HK-2 (cell line): Measurements from ENCODE around the gene GABRG2.
"Not testable (repeated sequence)": the region's sequence is repeated elsewhere in the genome, so short reads cannot be mapped to it uniquely, and the experiment has no call there.

Experiments used
- DNase-seq: peaks from one replicate; pipeline ENCODE4 v3.0.0-alpha.2; 2018; ENCODE audit not compliant: unreplicated experiment

GABRG2 gene

DNA sequence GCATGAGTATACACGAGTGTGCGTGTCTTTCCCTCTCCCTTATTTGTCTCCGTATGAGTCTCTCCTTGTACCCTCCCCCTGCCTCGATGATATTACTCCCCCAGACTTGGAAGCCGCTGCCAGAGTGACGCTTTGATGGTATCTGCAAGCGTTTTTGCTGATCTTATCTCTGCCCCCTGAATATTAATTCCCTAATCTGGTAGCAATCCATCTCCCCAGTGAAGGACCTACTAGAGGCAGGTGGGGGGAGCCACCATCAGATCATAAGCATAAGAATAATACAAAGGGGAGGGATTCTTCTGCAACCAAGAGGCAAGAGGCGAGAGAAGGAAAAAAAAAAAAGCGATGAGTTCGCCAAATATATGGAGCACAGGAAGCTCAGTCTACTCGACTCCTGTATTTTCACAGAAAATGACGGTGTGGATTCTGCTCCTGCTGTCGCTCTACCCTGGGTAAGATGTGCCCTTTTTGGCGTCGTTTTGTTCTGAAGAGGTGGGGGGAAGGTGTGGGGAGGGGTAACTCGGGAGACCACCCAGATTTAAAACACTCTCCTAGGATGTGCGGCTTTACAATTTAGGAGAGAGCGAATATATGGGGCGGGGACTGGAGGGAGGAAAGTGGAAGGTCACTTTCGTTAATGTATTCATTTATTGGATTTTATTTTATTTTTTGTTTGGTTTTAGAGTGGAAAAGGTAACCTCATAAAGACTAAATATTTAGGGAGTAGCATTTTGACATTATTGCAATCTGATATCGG, at the start of gene GABRG2:
GABRG2 (plus strand) TSS at position 119 of the 757 bp plus-strand sequence; CDS start at position 346, 227 bp downstream.
- DNase-seq = no peak

DNA sequence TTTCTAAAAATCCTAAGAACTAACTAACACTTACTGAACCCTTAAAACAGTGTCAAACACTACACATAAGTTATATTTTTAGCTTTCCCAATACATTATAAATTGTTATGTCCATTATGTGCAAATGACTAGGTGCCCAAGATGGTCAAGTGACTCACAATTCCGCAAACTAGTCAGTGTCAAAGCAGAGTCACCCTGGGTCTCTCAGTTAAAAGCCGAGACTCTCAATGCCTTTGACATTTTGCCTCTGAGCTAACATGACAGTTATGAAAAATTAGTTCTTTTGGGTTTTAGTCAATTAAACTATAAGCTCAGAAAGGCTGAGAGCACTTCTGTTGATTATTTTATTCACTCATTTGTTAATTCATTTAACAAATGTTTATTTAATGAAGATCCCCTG, 42.3 kb upstream of the GABRG2 start:
- no peak for DNase-seq

DNA sequence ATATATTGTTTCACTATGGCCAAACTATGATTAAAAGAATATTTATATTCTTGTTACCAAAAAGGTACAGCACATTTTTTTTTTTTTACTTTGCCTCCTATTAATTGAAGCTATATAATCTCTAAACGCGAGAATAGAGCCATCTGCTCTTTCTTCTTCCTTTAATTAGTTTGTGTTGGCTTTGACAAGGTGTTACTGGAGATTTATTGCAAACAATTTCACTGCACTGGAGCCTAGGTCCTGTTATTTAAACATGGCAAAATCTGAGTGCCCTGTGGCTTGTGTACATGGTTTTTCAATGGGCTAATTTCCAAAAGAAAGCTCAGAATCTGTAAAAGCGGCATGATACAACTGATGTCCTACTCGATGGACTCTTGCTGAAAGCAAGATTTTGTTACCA, 40.8 kb upstream of the GABRG2 start:
- DNase-seq = no peak

DNA sequence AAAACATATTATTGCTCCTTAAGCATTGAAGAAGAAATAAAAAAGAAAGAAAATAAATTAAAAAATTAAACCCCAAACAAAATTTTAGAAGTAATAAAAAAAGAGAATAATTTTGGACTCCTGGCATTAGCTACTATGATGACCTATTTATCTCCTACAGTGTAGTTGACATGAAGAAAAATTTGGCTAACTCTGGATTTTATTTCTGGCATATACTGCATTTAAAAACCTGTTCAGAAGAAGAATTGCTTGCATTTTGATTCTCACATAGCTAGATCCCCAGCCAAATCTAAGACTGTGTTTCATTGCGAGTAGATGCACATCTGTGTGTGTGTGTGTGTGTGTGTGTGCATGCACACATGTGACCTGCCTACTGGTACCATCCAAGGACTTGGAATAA, 30.1 kb upstream of the GABRG2 start:
- no peak for DNase-seq

DNA sequence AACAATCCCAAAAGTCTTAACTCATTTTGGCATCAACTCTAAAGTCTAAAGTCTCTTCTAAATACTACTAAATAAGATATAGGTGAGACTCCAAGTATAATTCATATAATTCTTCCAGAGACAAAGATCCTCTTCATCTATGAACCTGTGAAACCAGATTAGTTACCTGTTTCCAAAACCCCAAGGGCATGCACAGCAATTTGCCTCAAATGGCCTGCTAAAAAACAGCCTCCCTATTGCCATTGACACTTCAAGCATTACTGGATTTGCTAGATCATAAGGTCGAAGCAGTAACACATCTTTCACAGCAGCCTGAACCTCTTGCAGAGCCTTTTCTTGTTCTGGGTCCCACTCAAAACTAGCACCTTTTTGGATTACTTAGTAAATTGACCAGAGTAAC, 20.3 kb upstream of the GABRG2 start:
- no peak for DNase-seq

DNA sequence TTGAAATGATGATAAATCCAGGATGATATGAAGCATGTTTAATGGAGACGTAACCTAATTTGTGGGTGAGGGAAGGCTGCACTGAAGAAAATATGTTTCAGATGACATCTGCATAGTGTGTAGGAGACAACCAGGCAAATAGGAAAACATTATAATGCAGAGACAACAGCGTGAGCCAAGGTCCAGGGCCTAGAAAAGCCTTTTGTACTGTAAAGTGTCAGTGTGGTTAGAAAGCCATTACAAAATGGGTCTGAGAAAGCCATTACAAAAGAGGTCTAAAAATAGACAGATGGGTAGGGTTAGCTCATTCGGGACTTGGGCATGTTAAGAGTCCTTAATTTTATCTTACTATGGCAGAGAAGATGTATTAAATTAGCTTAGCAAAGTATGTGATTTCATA, 14.9 kb upstream of the GABRG2 start:
- DNase-seq = no peak

DNA sequence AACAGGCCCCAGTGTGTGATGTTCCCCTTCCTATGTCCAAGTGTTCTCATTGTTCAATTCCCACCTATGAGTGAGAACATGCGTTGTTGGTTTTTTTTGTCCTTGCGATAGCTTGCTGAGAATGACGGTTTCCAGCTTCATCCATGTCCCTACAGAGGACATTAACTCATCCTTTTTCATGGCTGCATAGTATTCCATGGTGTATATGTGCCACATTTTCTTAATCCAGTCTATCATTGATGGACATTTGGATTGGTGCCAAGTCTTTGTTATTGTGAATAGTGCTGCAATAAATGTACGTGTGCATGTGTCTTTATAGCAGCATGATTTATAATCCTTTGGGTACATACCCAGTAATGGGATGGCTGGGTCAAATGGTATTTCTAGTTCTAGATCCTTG, 12.5 kb upstream of the GABRG2 start:
- not testable (repeated sequence) for DNase-seq

DNA sequence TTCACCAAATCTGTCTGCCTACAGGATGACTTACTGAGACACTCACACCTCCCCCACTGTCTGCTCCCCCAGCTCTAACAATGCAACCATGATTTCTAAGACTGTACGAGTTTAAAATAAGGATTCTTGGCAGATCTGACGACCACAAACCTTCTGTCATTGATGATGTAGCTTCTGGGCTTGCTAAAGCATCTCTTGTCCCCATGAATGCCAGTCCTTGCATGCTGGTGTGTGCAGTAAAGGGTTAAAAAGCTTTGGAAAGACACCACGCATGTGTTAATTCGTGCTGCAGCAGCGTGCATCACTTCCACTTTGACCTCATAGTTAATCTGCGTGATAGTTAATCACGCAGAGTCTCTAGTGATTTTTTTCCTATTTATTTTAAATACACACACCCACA, 411 bp upstream of the GABRG2 start:
- DNase-seq = no peak

DNA sequence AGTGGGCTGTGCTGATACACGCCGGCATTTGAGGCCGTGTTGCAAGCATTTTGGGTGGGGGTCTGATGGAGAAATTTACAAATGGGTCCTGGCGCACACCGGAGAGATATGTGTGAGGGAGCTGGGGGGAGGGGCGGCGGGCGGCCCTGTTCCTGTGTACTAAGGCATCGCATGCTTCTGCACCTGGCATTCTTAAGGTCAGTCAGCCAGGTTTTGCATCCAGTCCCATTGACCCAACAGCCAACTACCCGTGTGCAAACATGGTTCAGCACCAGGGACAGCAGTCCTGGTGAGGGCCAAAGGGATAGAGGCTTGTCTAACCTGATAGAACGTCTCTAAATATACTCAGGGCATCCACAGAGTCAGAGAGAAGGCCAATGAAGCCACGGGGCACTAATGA, 839 bp downstream of the GABRG2 start:
- DNase-seq = peak; percentile 17

DNA sequence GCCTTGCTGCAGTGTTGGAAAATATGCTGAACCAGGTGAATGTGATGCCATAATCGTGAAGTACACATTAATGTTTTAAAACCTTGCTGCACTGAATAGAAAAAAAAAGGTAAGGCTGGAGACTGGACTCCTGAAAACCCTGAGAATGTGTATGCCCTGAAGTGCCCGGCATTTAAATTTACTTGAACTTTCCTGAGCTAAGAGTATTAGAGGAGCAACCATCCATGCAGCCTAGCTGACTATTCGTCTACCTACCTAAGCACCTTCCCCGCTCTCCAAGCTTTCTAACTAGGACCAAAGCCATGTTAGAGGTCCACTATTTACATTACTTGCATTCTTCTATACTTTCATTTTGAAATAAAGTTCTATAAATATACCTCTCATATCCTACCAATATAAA, 1.4 kb downstream of the GABRG2 start:
- DNase-seq = no peak

DNA sequence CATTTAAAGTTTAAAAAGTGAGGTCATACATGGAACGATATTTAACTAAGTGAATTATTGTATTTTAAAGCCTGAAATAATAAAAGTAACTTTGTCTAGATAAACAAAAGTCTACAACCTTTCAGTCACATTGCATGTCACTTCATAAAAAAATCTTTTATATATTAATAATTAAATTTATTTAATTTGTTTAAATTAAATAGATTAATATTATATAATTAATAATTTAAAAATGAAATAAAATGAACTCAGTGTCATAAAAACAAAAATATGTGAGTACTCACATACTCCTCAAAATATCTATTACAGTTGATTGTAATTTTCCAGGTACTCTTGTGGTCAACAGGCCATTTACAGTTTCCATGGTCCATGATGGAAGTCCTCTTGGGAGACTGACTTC, 11.2 kb downstream of the GABRG2 start:
- no peak for DNase-seq

DNA sequence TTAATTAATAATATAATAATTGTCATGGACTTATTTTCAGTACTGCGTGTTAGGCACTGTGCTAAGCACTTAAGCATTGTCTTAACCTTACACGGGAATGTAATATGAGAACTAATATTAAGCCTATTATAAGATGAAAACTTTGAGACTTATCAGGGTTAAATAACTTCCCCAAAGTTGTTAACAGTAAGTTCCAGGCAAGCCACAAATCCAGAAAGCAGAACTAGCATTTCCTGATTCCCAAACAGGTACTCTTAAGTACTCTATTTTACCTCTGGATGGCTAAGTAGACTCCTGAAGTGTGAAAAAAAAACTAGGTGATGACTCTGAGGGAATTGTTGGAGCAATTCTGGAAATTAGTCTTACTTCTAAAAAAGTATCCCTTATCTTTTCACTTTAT, 23.8 kb downstream of the GABRG2 start:
- no peak for DNase-seq

DNA sequence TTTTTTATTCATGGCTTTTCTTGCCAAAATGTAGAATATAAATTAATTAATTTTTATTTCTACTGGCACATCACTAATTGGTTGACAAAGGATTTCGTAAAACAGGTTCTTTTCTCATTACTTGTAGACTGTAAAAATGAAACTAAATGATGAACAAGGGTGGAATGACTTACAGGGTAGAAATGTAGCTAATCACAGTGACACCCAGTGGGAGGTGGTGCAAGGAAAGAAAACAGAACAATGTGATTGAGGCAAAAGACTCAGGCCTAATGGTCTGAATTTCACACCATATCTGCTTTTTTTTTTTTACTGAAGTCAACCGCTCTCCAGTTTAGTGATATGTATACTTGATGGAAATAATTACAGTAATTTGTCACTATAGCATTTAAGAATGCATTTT, 28.9 kb downstream of the GABRG2 start:
- no peak for DNase-seq

DNA sequence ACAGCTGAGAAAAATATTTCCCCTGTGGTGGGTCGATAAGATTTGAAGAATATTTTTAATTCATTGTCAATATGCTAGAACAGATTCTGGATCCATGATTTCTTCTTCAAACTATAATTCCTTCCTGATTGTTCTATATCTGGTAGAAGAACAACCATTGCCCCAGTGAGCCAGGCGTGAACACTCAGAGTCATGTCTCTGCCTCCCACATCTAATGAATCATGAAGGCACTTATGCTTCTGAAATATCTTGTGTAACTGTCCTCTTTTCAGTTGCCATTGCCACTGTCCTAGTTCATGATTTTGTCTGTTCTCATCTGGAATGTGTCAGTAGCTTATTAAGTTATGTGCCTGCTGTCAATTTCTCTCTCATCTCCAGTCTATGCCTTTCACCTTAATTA, 40.0 kb downstream of the GABRG2 start:
- DNase-seq = no peak

DNA sequence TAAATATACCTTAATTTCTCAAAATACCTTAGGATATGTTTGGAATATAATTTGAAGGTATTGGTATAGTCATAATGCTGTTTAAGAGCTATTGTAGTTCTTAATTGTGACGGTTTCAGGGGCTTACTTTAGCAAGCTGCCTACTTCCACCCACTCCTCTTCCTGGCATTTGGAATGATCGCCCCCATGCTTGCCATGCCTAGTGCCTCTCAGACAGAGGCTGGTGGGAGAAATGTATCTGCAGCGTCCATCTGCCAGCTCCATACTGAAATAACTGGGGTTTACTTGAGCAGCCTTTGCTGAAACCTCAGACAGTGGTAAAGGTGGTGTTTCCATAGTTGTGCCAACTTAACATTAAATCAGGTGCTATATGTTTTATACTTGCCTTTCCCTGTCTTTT, 52.2 kb downstream of the GABRG2 start:
- DNase-seq = no peak

DNA sequence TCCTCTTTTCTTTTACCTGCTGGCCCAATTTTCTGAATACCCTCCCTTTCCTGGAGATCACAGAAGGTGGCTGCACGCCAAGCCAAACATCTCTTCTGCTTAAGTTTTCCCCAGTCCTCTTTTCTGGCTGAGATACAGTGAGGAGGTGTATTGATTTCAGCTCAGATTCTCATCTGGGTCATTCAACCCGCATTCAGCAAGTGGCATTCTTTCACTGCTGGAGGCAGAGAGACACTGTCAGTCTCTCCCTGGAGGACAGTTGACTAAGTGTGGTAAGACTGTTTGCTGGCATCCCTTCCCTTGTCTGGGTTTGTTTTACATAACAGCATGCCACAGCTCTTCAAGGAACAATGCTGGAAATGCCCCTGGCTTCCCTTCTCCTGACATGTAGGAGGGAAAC, 60.5 kb downstream of the GABRG2 start:
- no peak for DNase-seq

DNA sequence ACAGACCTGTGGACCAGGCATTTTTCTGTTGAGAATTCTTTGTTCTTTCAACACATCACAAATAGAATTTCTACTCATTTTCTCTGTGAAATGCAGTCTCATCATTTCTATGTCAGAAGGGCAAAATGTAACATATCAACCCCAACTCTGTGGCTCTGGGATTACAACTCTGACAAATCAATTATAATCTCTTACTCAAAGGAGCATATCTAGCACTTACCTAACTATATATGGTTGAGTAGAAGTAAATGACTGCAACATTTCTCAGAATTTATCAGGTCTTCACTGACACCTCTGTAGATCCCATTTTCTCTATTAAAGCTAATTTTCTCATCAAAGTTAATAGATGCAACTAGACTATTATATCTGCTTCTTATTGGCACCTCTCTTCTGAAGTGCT, 64.8 kb downstream of the GABRG2 start:
- DNase-seq = no peak

DNA sequence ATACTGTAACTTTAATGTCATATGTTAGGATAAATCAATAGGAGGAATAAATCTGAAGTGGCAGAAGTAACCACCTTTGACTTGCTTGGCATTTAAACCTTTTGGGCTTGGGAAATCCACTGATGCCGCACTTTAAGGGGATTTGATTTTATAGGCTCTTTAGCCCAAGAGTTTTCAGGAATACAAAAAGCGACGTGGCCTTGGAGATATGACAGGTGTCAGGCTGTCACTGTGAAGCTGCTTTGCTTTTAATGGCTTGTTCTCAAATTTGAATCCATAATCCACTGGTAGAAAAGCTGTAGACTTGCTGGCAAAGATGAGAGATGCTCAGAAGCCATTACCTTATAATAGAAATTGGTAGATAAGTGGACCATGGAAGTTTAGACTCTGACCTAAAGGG, 71.6 kb downstream of the GABRG2 start:
- DNase-seq = no peak

DNA sequence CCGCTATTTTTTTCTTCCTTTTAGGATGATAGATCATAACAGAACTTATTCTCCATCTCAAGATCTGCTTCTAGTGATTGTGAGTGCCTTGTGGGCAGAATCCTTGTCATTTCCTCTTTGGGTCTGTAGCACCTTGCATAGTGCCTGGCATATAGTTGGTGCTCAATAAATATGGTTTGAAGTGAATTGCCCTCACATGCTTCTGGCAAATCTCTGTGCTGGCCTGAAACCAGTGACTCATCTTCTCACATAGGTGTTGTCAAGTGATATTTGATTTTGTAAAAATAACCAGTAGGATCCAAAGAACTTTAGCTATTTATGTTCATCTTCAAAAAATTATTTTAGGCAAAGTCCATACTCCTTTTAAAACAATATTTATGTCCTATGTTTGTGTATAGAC, 86.7 kb downstream of the GABRG2 start:
- no peak for DNase-seq

DNA sequence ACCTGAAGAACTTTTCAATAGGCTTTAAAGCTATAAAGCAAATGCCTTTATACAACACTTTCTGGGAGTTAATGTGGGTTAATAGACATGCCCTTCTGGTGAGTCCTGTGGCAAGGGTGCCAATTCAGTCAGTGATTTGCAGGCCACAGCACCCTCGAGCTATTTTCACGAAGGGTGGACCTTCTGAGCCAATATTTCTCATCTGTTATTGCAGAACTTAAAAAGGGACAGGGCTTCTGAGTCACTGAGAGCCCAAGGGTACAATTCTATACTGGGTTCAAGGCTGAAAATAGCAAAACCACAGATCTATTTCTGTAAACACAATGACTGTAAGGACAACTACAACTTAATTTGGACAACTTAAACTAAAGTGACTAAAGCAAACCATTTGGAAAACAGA, 92.8 kb downstream of the GABRG2 start:
- no peak for DNase-seq

DNA sequence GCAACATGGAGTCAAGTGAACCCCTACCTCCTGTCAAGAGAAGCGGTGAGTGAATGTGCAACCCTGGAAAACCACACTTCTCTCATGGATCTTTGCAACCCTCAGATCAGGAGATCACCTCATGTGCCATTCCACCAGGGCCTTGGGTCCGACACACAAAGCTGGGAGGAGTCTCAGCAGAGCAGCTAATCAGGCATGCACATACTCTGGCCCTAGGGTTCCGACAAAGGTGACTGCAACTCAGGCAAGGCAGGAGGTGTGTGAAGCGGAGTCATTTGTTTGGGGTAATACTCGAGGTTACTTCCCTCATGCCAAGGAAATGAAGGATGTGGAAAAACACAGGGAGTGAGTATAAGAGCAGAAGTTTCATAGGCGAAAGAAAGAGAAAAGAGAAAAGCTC, 96.1 kb downstream of the GABRG2 start:
- DNase-seq = no peak

DNA sequence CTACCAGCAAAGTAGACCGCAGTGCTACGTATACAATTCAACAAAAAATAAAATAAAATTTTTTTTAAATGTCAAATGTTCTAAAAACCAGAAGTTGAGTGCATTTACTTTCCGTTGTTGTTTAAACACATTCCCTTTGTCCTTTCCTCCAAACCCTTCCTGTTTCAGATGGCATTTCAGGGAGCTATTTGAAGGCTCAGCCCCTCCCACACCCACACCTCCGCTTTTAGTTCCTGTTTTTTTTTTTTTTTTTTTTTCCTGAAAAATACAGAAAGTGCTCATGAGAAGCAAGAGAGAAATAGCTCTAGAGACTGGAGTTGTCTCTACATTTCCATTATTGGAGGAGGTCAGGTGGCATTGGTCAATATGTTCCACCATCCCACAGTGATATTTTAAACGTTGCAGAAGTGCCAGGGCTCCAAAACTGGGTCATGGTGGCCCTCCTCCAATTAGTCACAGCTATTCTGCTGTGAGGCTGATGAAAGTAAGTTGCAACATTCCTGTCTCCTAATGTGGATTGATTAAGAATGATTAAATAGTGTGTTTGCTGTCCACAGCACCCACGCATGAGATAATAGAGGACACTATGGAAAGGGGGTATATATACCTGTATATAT, 106.9 kb downstream of the GABRG2 start:
- DNase-seq = no peak

DNA sequence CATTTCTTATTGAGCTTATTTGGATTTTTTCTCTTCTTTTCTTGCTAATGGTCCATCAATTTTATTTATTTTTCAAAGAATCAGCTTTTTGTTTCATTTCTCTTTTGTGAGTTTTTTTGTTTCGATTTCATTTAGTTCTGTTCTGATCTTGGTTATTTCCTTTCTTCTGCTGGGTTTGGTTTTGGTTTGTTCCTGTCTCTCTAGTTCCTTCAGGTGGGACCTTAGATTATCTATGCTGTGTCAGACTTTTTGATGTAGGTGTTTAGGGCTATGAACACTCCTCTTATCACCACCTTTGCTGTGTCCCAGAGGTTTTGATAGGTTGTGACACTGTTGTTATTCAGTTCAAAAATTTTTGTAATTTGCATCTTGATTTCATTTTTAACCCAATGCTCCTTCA, 119.8 kb downstream of the GABRG2 start:
- no peak for DNase-seq

DNA sequence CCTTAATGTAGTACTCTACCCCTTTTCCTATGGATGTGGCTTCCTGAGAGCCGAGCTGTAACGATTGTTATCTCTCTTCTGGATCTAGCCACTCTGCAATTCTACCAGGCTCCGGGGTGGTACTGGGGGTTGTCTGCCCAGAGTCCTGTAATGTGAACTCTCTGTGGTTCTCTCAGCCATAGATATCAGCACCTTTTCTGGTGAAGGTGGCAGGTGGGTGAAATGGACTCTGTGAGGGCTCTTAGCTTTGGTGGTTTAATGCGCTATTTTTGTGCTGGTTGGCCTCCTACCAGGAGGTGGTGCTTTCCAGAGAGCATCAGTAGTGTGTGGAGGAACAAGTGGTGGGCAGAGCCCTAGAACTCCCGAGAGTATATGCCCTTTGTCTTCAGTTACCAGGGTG, 122.1 kb downstream of the GABRG2 start:
- no peak for DNase-seq
